Loucy (cell line): Measurements from ENCODE around the gene PPP4C.
"Not testable (repeated sequence)": the region's sequence is repeated elsewhere in the genome, so short reads cannot be mapped to it uniquely, and the experiment has no call there.

Experiments used
- H2AFZ ChIP-seq: fragments of 200-600 bp; sonication (generic); 2 replicates; pipeline ENCODE4 v1.6.0; 2016; ENCODE audit warnings: antibody characterized with exemption, mild to moderate bottlenecking, low read length, moderate library complexity
- H3F3A ChIP-seq: fragments of 200-600 bp; 2 replicates; pipeline ENCODE4 v1.6.0; 2016; ENCODE audit warnings: antibody characterized with exemption, low read depth, mild to moderate bottlenecking
- H3K27me3 ChIP-seq: fragments of 200-600 bp; sonication (generic); 2 replicates; pipeline ENCODE4 v1.6.1; 2014; ENCODE audit warnings: low read length, mild to moderate bottlenecking; ENCODE audit not compliant: insufficient read depth, poor library complexity, severe bottlenecking
- H3K36me3 ChIP-seq: fragments of 200-600 bp; sonication (generic); 2 replicates; pipeline ENCODE4 v1.6.1; 2016; ENCODE audit warnings: low read length; ENCODE audit not compliant: insufficient read depth
- H3K4me1 ChIP-seq: fragments of 200-600 bp; sonication (generic); 2 replicates; pipeline ENCODE4 v1.5.1; 2014; ENCODE audit warnings: low read length, mild to moderate bottlenecking; ENCODE audit not compliant: insufficient read depth, poor library complexity, severe bottlenecking
- H3K4me2 ChIP-seq: fragments of 200-600 bp; sonication (generic); 2 replicates; pipeline ENCODE4 v1.6.0; 2014; ENCODE audit warnings: antibody characterized with exemption, low read length, low read depth, mild to moderate bottlenecking; ENCODE audit not compliant: poor library complexity, severe bottlenecking
- H3K4me3 ChIP-seq: fragments of 200-600 bp; sonication (generic); 2 replicates; pipeline ENCODE4 v1.5.1; 2014; ENCODE audit warnings: low read length, mild to moderate bottlenecking, mixed read lengths; ENCODE audit not compliant: poor library complexity, severe bottlenecking
- H3K79me2 ChIP-seq: fragments of 200-600 bp; sonication (generic); 2 replicates; pipeline ENCODE4 v1.6.1; 2014; ENCODE audit warnings: low read length; ENCODE audit not compliant: insufficient read depth
- H3K9ac ChIP-seq: fragments of 200-600 bp; sonication (generic); 2 replicates; pipeline ENCODE4 v1.6.0; 2014; ENCODE audit warnings: mild to moderate bottlenecking, low read depth, low read length, moderate library complexity; ENCODE audit not compliant: poor library complexity, severe bottlenecking
- H3K9me2 ChIP-seq: fragments of 200-600 bp; sonication (generic); replicated peaks from 2 replicates; pipeline ENCODE4 v1.6.1; 2016; ENCODE audit warnings: low read depth, low read length, mixed read lengths
- H3K9me3 ChIP-seq: fragments of 200-600 bp; sonication (generic); 2 replicates; pipeline ENCODE4 v1.6.1; 2014; ENCODE audit warnings: mild to moderate bottlenecking, antibody characterized with exemption, low read length, low read depth; ENCODE audit not compliant: insufficient read depth
- H4K20me1 ChIP-seq: fragments of 200-600 bp; sonication (generic); 2 replicates; pipeline ENCODE4 v1.6.0; 2014; ENCODE audit warnings: antibody characterized with exemption, low read length, mild to moderate bottlenecking; ENCODE audit not compliant: insufficient read depth, poor library complexity, severe bottlenecking
- CTCF ChIP-seq: fragments of 200-600 bp; sonication (generic); conservative IDR thresholded peaks from 2 replicates; pipeline ENCODE4 v1.5.1; 2014; ENCODE audit warnings: mild to moderate bottlenecking, antibody characterized with exemption, low read length
- EZH2phosphoT487 ChIP-seq: fragments of 200-600 bp; IDR thresholded peaks from 2 replicates; pipeline ENCODE4 v1.6.1; 2018; ENCODE audit warnings: antibody characterized with exemption, mild to moderate bottlenecking, moderate library complexity, borderline replicate concordance

Gene PPP4C

GRCh38 chr16:30114411-30114810 is 38.6 kb downstream of the PPP4C start:
- H2AFZ ChIP-seq, result no peak overlapping the region
- H3K4me3 ChIP-seq, result no peak overlapping the region
- no peaks in the 10 kb centered on the region for H3K27me3 ChIP-seq
- no peaks in the 10 kb centered on the region for H3K9me3 ChIP-seq
- H3K4me2 ChIP-seq, result no peak overlapping the region
- no peaks in the 10 kb centered on the region for H3F3A ChIP-seq
- H3K36me3 ChIP-seq, result no peaks in the 10 kb centered on the region
- no peaks in the 10 kb centered on the region for H3K4me1 ChIP-seq
- H3K9ac ChIP-seq, result no peak overlapping the region
- TF ChIP-seq CTCF (no peak), EZH2phosphoT487 (no peak)
- no peaks in the 10 kb centered on the region for H4K20me1 ChIP-seq
- no peaks in the 10 kb centered on the region for H3K79me2 ChIP-seq
- no peaks in the 10 kb centered on the region for H3K9me2 ChIP-seq

GRCh38 chr16:30114833-30115232 is 39.0 kb downstream of the PPP4C start:
- not testable (repeated sequence) for H3K9ac ChIP-seq, H3K9me2 ChIP-seq, H2AFZ ChIP-seq, H3K4me2 ChIP-seq, H3K36me3 ChIP-seq, H3K27me3 ChIP-seq, H3F3A ChIP-seq, H3K4me3 ChIP-seq, H4K20me1 ChIP-seq, H3K79me2 ChIP-seq, H3K9me3 ChIP-seq, H3K4me1 ChIP-seq

- H3K4me1 ChIP-seq, result no peaks in the 10 kb centered on the region
These were observed 39.4 kb downstream of the PPP4C start for GRCh38 chr16:30115238-30115637.

More at GRCh38 chr16:30115238-30115637, 39.4 kb downstream of the PPP4C start:
- H3K9ac ChIP-seq, result no peak overlapping the region
- H3K79me2 ChIP-seq, result no peaks in the 10 kb centered on the region
- H3K36me3 ChIP-seq, result no peaks in the 10 kb centered on the region
- no peaks in the 10 kb centered on the region for H4K20me1 ChIP-seq
- no peak overlapping the region for H2AFZ ChIP-seq
- H3K4me2 ChIP-seq, result no peak overlapping the region
- TF ChIP-seq EZH2phosphoT487 (no peak), CTCF (no peak)
- H3K27me3 ChIP-seq, result no peaks in the 10 kb centered on the region
- H3K9me3 ChIP-seq, result no peaks in the 10 kb centered on the region
- H3K9me2 ChIP-seq, result no peaks in the 10 kb centered on the region
- no peak overlapping the region for H3K4me3 ChIP-seq
- H3F3A ChIP-seq, result no peaks in the 10 kb centered on the region
